K562 (cell line): ENCODE results near the gene AKT3. TPM values are rescaled to one million over a fixed set of nuclear protein-coding genes. Genes with fewer than 3 reads are reported as not detected.

Experiments used
- ATAC-seq: fragments of 200-7000 bp; cut with Tn5 transposase; 3 replicates; pipeline ENCODE4 v1.9.1; 2020; ENCODE audit warnings: moderate library complexity
- BruUV-seq: library from RNA; stranded (reverse); fragments of 400-500 nt; replicated peaks from 2 replicates; lab custom pipeline; 2021; lab: Mats Ljungman, UMichigan
- CTCF ChIA-PET: fragments of 300-600 bp; formaldehyde crosslinking; extraction: SDS; loops from one replicate; lab custom pipeline; 2021; ENCODE audit warnings: low intra/inter-chr PET ratio; lab: Yijun Ruan, JAX
- POLR2A ChIA-PET: fragments of 300-600, 350-650 bp; sonication (Branson Sonifier 250); formaldehyde crosslinking; extraction: SDS; loops from one replicate; lab custom pipeline; 2021; ENCODE audit warnings: antibody characterized with exemption, inconsistent platforms; lab: Yijun Ruan, JAX
- DNase-seq, 4 experiments: peaks; one replicate each; pipeline versions ENCODE4 v3.0.0 to v3.0.0-alpha.2; 2011 to 2018; ENCODE audit warnings: low spot score in 3 of 4, mixed read lengths in 3 of 4; ENCODE audit errors: extremely low read depth in 1 of 4
- FAIRE-seq: peaks from 2 replicates; lab custom pipeline; 2011; peaks lifted over from hg19 to GRCh38; lab: Jason Lieb, UNC
- H2AFZ ChIP-seq: 2 replicates; pipeline ENCODE4 v1.6.0; 2011; ENCODE audit warnings: low read depth, low read length, control low read depth, inconsistent platforms
- H3K27ac ChIP-seq: fragments of 200-600 bp; 3 replicates; pipeline ENCODE4 v1.8.0; 2011; ENCODE audit warnings: low read depth, mild to moderate bottlenecking, control low read depth, inconsistent platforms, low read length, moderate library complexity, mixed read lengths; ENCODE audit errors: extremely low read depth
- H3K27me3 ChIP-seq, 2 experiments: fragments of 300-600 bp in 1 of 2; 2 replicates in 1 of 2; 3 replicates in 1 of 2; pipeline versions ENCODE4 v1.6.0 to v1.8.0; 2011; ENCODE audit warnings: inconsistent platforms in 2 of 2, low read length in 2 of 2, mild to moderate bottlenecking in 1 of 2, mixed read lengths in 1 of 2, moderate library complexity in 1 of 2; ENCODE audit not compliant: control insufficient read depth in 2 of 2, insufficient read depth in 2 of 2
- H3K36me3 ChIP-seq: fragments of 300-600 bp; 3 replicates; pipeline ENCODE4 v1.8.0; 2011; ENCODE audit warnings: mild to moderate bottlenecking, low read length, inconsistent platforms; ENCODE audit not compliant: control insufficient read depth, insufficient read depth
- H3K4me1 ChIP-seq, 2 experiments: fragments of 200-600 bp in 1 of 2; replicated peaks in 1 of 2; 2 replicates in 1 of 2; 3 replicates in 1 of 2; pipeline versions ENCODE4 v1.5.1 to v1.8.0; 2011; ENCODE audit warnings: inconsistent platforms in 2 of 2, low read length in 2 of 2, mild to moderate bottlenecking in 1 of 2, mixed read lengths in 1 of 2, moderate library complexity in 1 of 2; ENCODE audit not compliant: control insufficient read depth in 2 of 2, insufficient read depth in 2 of 2
- H3K4me2 ChIP-seq: 2 replicates; pipeline ENCODE4 v1.6.1; 2011; ENCODE audit warnings: low read length, control low read depth, inconsistent platforms, mixed read lengths; ENCODE audit not compliant: insufficient read depth
- H3K4me3 ChIP-seq: fragments of 200-600 bp; sonication (generic), shearing (Covaris generic); 2 replicates; pipeline ENCODE4 v1.5.1; 2016; ENCODE audit warnings: control low read depth, inconsistent platforms
- H3K79me2 ChIP-seq: fragments of 200-600 bp; 3 replicates; pipeline ENCODE4 v1.8.0; 2011; ENCODE audit warnings: low read length, inconsistent platforms; ENCODE audit not compliant: control insufficient read depth, insufficient read depth
- H3K9ac ChIP-seq, 2 experiments: 2 replicates each; pipeline versions ENCODE4 v1.6.0 to v1.6.1; 2011; ENCODE audit warnings: low read depth in 2 of 2, low read length in 2 of 2, control low read depth in 1 of 2, inconsistent platforms in 1 of 2, mild to moderate bottlenecking in 1 of 2, mixed read lengths in 1 of 2; ENCODE audit not compliant: insufficient read depth in 1 of 2
- H3K9me1 ChIP-seq: one replicate; pipeline ENCODE4 v1.6.0; 2011; ENCODE audit warnings: inconsistent platforms, mild to moderate bottlenecking, low read length, moderate library complexity; ENCODE audit not compliant: control insufficient read depth, insufficient read depth
- H3K9me3 ChIP-seq: replicated peaks from 2 replicates; pipeline ENCODE4 v1.5.1; 2011; ENCODE audit warnings: low read depth, low read length, inconsistent platforms; ENCODE audit not compliant: control insufficient read depth, insufficient read depth
- H4K20me1 ChIP-seq: replicated peaks from 2 replicates; pipeline ENCODE4 v1.6.1; 2011; ENCODE audit warnings: low read length, inconsistent platforms, mixed read lengths; ENCODE audit not compliant: control insufficient read depth, insufficient read depth
- BRCA1 ChIP-seq, 2 experiments: fragments of 450-650 bp in 1 of 2; sonication (generic) in 1 of 2; formaldehyde crosslinking in 1 of 2; IDR thresholded peaks; 2 replicates each; pipeline versions ENCODE4 v1.5.0 to v1.6.1; 2017 to 2020; ENCODE audit warnings: mild to moderate bottlenecking in 1 of 2, missing genetic modification reagents in 1 of 2
- CREM ChIP-seq: IDR thresholded peaks from 2 replicates; pipeline ENCODE4 v1.6.1; 2014; ENCODE audit warnings: antibody characterized with exemption, low read depth
- CTBP1 ChIP-seq: fragments of 450-650 bp; IDR thresholded peaks from 2 replicates; pipeline ENCODE4 v1.6.1; 2016; ENCODE audit warnings: borderline replicate concordance
- GABPB2 ChIP-seq: fragments of 250-450 bp; sonication (Bioruptor Pico); conservative IDR thresholded peaks from 2 replicates; pipeline ENCODE4 v1.5.1; 2021; ENCODE audit warnings: mild to moderate bottlenecking
- HDAC8 ChIP-seq: fragments of 450-650 bp; IDR thresholded peaks from 2 replicates; pipeline ENCODE4 v1.6.1; 2016; ENCODE audit warnings: mild to moderate bottlenecking, missing genetic modification characterization, moderate library complexity, missing compliant biosample characterization
- LEF1 ChIP-seq: fragments of 450-650 bp; IDR thresholded peaks from 2 replicates; pipeline ENCODE4 v1.6.1; 2016; ENCODE audit warnings: mild to moderate bottlenecking
- MTA2 ChIP-seq: fragments of 450-650 bp; IDR thresholded peaks from 2 replicates; pipeline ENCODE4 v1.6.1; 2016; ENCODE audit warnings: low read depth
- PHF21A ChIP-seq: fragments of 450-650 bp; IDR thresholded peaks from 2 replicates; pipeline ENCODE4 v1.6.1; 2017; ENCODE audit warnings: low read depth, borderline replicate concordance
- RFX1 ChIP-seq: fragments of 450-650 bp; IDR thresholded peaks from 2 replicates; pipeline ENCODE4 v1.6.1; 2016; ENCODE audit warnings: mild to moderate bottlenecking, moderate library complexity
- ZC3H4 ChIP-seq: sonication (generic); formaldehyde crosslinking; IDR thresholded peaks from 2 replicates; pipeline ENCODE4 v1.9.0; 2021; ENCODE audit warnings: missing genetic modification reagents, borderline replicate concordance
- ZNF589 ChIP-seq: fragments of 200-800 bp; sonication (Bioruptor generic); IDR thresholded peaks from 2 replicates; pipeline ENCODE4 v1.6.1; 2016; ENCODE audit warnings: low read depth, missing genetic modification characterization, missing compliant biosample characterization
- ZNF778 ChIP-seq: fragments of 450-650 bp; formaldehyde crosslinking; IDR thresholded peaks from 2 replicates; pipeline ENCODE4 v1.4.0; 2020; ENCODE audit warnings: mild to moderate bottlenecking, moderate library complexity
- WGBS: fragments of 100-300 bp; shearing (Covaris generic); methylation state at CpG from one replicate; pipeline ENCODE4 v1.1.6; 2016; ENCODE audit warnings: low coverage, mixed read lengths; ENCODE audit not compliant: insufficient coverage; ENCODE audit errors: missing lambda C conversion rate; 5-methylcytosine and 5-hydroxymethylcytosine counted together
- in situ Hi-C: fragments of 300-500 bp; cut with MboI; formaldehyde crosslinking; loops from 4 replicates; pipeline ENCODE4 v1.15.0; 2018; ENCODE audit warnings: inconsistent platforms, mixed read lengths
- intact Hi-C: fragments of 100-400 bp; cut with micrococcal nuclease; formaldehyde crosslinking; loops from 2 replicates; pipeline ENCODE4 v1.14.2; 2022
- polyA plus RNA-seq, 8 experiments: library from polyadenylated mRNA; depleted of rRNA in 4 of 8; stranded (reverse) in 5 of 8; unstranded in 3 of 8; fragments of >200 nt; fragmentation: Nextera tagmentation in 2 of 8; fragmentation: Illumina TruSeq in 1 of 8; extraction: Ambion mirVana in 2 of 8; extraction: Trizol in 1 of 8; gene quantifications; 2 replicates each; pipeline versions ENCODE4 v1.2.1 to v1.2.3, GENCODE V29; 2011 to 2014; ENCODE audit warnings: inconsistent platforms in 1 of 8, missing spikeins in 1 of 8
- total RNA-seq, 7 experiments: library from RNA; depleted of rRNA in 6 of 7; stranded (reverse); fragments of >200 nt in 6 of 7; fragmentation: Illumina TruSeq in 2 of 7; extraction: Trizol in 2 of 7; gene quantifications; 2 replicates each; pipeline versions ENCODE4 v1.2.1 to v1.2.3, GENCODE V29; 2011 to 2021; ENCODE audit warnings: low replicate concordance in 1 of 7
- TF ChIP-seq, protein P1 (sequence below): fragments of 200-800 bp; sonication (Bioruptor generic); IDR thresholded peaks from 2 replicates; pipeline ENCODE4 v1.6.1; 2016; ENCODE audit warnings: missing genetic modification characterization, missing compliant biosample characterization
- TF ChIP-seq, protein P2 (sequence below): sonication (generic); formaldehyde crosslinking; IDR thresholded peaks from 2 replicates; pipeline ENCODE4 v1.8.0; 2023; ENCODE audit warnings: missing genetic modification reagents, mild to moderate bottlenecking, borderline replicate concordance

Gene AKT3
- total and polyA plus RNA-seq, 9 of the 15 experiments (the other 6 are each of a cell fraction or from before 2014, with no cell fraction given): 0.04 to 0.54 (median 0.18) TPM; not detected in 1

DNA sequence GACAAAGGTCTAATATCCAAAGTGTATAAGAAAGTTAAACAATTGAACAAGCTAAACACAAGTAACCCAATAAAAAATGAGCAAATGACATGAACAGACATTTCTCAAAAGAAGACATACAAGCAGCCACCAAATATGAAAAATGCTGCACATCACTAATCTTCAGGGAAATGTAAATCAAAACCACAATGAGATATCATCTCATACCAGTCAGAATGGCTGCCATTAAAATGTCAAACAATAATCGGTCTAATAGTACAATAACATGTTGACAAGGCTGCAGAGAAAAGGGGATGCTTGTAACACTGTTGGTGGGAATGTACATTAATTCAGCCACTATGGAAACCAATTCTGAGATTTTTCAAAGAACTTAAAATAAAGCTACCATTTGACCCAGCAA lies 264.1 kb downstream of the AKT3 start:
- Histone ChIP-seq H4K20me1 (no peaks in the 10 kb centered on the region), H3K27me3 (no peaks in the 10 kb centered on the region), H3K4me2 (no peak overlapping the region), H2AFZ (no peak overlapping the region), H3K79me2 (no peaks in the 10 kb centered on the region), H3K4me1 (no peaks in the 10 kb centered on the region), H3K36me3 (no peaks in the 10 kb centered on the region), H3K4me3 (no peak overlapping the region), H3K9me3 (no peaks in the 10 kb centered on the region), H3K27ac (no peak overlapping the region), H3K9ac (no peak overlapping the region), H3K9me1 (no peaks in the 10 kb centered on the region)
- BruUV-seq: no TSS peak
- intact Hi-C loops (no loop called here), in situ Hi-C loops (no loop called here)
- 0% methylated on average over 1 of the region's 1 CpG for WGBS
- FAIRE-seq (no peak), ATAC-seq (no peak), DNase-seq (no peak)
- ChIA-PET POLR2A (no interaction called here), CTCF (no interaction called here)
- TF ChIP-seq MTA2 (no peak), RFX1 (no peak), GABPB2 (CRISPR knock-in tag) (no peak), PHF21A (no peak), ZNF589 (no peak), CREM (no peak), CTBP1 (no peak), ZNF778 (CRISPR knock-in tag) (no peak), HDAC8 (tag) (no peak), ZC3H4 (CRISPR knock-in tag) (no peak), BRCA1 (IDR thresholded peaks at IDR 0.05) (no peak), BRCA1 (CRISPR knock-in tag; IDR thresholded peaks at IDR 0.05) (no peak), LEF1 (no peak)
- TF ChIP-seq, protein P1, sequence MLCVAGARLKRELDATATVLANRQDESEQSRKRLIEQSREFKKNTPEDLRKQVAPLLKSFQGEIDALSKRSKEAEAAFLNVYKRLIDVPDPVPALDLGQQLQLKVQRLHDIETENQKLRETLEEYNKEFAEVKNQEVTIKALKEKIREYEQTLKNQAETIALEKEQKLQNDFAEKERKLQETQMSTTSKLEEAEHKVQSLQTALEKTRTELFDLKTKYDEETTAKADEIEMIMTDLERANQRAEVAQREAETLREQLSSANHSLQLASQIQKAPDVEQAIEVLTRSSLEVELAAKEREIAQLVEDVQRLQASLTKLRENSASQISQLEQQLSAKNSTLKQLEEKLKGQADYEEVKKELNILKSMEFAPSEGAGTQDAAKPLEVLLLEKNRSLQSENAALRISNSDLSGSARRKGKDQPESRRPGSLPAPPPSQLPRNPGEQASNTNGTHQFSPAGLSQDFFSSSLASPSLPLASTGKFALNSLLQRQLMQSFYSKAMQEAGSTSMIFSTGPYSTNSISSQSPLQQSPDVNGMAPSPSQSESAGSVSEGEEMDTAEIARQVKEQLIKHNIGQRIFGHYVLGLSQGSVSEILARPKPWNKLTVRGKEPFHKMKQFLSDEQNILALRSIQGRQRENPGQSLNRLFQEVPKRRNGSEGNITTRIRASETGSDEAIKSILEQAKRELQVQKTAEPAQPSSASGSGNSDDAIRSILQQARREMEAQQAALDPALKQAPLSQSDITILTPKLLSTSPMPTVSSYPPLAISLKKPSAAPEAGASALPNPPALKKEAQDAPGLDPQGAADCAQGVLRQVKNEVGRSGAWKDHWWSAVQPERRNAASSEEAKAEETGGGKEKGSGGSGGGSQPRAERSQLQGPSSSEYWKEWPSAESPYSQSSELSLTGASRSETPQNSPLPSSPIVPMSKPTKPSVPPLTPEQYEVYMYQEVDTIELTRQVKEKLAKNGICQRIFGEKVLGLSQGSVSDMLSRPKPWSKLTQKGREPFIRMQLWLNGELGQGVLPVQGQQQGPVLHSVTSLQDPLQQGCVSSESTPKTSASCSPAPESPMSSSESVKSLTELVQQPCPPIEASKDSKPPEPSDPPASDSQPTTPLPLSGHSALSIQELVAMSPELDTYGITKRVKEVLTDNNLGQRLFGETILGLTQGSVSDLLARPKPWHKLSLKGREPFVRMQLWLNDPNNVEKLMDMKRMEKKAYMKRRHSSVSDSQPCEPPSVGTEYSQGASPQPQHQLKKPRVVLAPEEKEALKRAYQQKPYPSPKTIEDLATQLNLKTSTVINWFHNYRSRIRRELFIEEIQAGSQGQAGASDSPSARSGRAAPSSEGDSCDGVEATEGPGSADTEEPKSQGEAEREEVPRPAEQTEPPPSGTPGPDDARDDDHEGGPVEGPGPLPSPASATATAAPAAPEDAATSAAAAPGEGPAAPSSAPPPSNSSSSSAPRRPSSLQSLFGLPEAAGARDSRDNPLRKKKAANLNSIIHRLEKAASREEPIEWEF: no peak
- TF ChIP-seq, protein P2, sequence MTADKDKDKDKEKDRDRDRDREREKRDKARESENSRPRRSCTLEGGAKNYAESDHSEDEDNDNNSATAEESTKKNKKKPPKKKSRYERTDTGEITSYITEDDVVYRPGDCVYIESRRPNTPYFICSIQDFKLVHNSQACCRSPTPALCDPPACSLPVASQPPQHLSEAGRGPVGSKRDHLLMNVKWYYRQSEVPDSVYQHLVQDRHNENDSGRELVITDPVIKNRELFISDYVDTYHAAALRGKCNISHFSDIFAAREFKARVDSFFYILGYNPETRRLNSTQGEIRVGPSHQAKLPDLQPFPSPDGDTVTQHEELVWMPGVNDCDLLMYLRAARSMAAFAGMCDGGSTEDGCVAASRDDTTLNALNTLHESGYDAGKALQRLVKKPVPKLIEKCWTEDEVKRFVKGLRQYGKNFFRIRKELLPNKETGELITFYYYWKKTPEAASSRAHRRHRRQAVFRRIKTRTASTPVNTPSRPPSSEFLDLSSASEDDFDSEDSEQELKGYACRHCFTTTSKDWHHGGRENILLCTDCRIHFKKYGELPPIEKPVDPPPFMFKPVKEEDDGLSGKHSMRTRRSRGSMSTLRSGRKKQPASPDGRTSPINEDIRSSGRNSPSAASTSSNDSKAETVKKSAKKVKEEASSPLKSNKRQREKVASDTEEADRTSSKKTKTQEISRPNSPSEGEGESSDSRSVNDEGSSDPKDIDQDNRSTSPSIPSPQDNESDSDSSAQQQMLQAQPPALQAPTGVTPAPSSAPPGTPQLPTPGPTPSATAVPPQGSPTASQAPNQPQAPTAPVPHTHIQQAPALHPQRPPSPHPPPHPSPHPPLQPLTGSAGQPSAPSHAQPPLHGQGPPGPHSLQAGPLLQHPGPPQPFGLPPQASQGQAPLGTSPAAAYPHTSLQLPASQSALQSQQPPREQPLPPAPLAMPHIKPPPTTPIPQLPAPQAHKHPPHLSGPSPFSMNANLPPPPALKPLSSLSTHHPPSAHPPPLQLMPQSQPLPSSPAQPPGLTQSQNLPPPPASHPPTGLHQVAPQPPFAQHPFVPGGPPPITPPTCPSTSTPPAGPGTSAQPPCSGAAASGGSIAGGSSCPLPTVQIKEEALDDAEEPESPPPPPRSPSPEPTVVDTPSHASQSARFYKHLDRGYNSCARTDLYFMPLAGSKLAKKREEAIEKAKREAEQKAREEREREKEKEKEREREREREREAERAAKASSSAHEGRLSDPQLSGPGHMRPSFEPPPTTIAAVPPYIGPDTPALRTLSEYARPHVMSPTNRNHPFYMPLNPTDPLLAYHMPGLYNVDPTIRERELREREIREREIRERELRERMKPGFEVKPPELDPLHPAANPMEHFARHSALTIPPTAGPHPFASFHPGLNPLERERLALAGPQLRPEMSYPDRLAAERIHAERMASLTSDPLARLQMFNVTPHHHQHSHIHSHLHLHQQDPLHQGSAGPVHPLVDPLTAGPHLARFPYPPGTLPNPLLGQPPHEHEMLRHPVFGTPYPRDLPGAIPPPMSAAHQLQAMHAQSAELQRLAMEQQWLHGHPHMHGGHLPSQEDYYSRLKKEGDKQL (CRISPR knock-in tag): no peak
